SK-N-MC (cell line): ENCODE data around the gene ST6GALNAC5.

Source experiments
- DNase-seq: peaks from one replicate; pipeline ENCODE4 v3.0.0-alpha.2; 2011; ENCODE audit warnings: low read depth, low spot score
- H3K27ac ChIP-seq: fragments of 200-600 bp; sonication (generic); 2 replicates; pipeline ENCODE4 v1.5.1; 2016; ENCODE audit warnings: mixed run types
- H3K36me3 ChIP-seq: fragments of 200-600 bp; sonication (generic); 2 replicates; pipeline ENCODE4 v1.6.1; 2017; ENCODE audit warnings: antibody characterized with exemption, low read length, mixed read lengths; ENCODE audit not compliant: insufficient read depth
- H3K4me3 ChIP-seq: fragments of 200-600 bp; sonication (generic); 2 replicates; pipeline ENCODE4 v1.5.1; 2016
- H3K9ac ChIP-seq: fragments of 200-600 bp; sonication (generic); 2 replicates; pipeline ENCODE4 v1.8.0; 2017; ENCODE audit warnings: mixed run types, mixed read lengths; ENCODE audit not compliant: insufficient read length
- H3K9me3 ChIP-seq: fragments of 200-600 bp; sonication (generic); 2 replicates; pipeline ENCODE4 v1.6.1; 2017; ENCODE audit warnings: low read depth, mild to moderate bottlenecking, antibody characterized with exemption, low read length, moderate library complexity, mixed read lengths
- EZH2 ChIP-seq: fragments of 200-600 bp; sonication (generic); IDR thresholded peaks from one replicate; pipeline ENCODE4 v1.6.1; 2017; ENCODE audit warnings: antibody characterized with exemption
- FOXP2 ChIP-seq: optimal IDR thresholded peaks from 2 replicates; pipeline ENCODE3; 2011; ENCODE audit warnings: mild to moderate bottlenecking, moderate library complexity; ENCODE audit not compliant: insufficient read depth; ENCODE audit errors: extremely low read length, control extremely low read depth
- POLR2AphosphoS5 ChIP-seq: IDR thresholded peaks from 2 replicates; pipeline ENCODE4 v1.6.1; 2012; ENCODE audit warnings: mild to moderate bottlenecking, low read depth, low read length, borderline replicate concordance

ST6GALNAC5 gene

DNA sequence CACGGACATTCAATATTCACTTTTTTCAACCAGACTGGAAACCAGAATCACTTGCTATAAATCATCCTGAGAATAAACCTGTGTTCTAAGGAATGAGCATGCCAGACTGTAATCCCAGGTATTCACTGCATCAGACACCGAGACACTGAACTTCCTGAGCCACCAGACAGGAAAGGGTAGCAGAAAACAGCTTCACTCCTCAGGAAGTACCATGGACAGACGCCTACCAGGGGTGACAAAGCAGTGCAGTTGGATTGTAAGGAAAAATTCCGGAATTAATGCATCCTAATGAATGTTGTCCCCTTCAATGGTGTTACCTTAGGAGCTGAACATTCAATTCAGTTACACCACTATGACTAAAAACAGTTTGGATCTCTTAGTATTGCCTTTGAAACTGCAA lies 195.8 kb downstream of the ST6GALNAC5 start:
- Histone ChIP-seq H3K9ac (no peak overlapping the region), H3K36me3 (no peaks in the 10 kb centered on the region), H3K9me3 (no peaks in the 10 kb centered on the region), H3K27ac (no peak overlapping the region), H3K4me3 (no peak overlapping the region)
- DNase-seq: no peak
- TF ChIP-seq EZH2 (no peak), FOXP2 (no peak), POLR2AphosphoS5 (no peak)

GRCh38 chr1:77064246-77064645 lies 197.0 kb downstream of the ST6GALNAC5 start:
- no peaks in the 10 kb centered on the region for H3K9me3 ChIP-seq
- no peak for TF ChIP-seq EZH2
- TF ChIP-seq FOXP2: no peak
- TF ChIP-seq POLR2AphosphoS5: no peak
- no peak overlapping the region for H3K27ac ChIP-seq
- DNase-seq: no peak
- no peak overlapping the region for H3K9ac ChIP-seq
- no peaks in the 10 kb centered on the region for H3K36me3 ChIP-seq
- no peak overlapping the region for H3K4me3 ChIP-seq

- Histone ChIP-seq H3K4me3 (no peak overlapping the region), H3K9ac (no peak overlapping the region), H3K9me3 (no peaks in the 10 kb centered on the region), H3K36me3 (no peaks in the 10 kb centered on the region), H3K27ac (no peak overlapping the region)
- no peak for DNase-seq
- TF ChIP-seq FOXP2: no peak
- TF ChIP-seq EZH2: no peak
- no peak for TF ChIP-seq POLR2AphosphoS5
These were observed 198.5 kb downstream of the ST6GALNAC5 start for GRCh38 chr1:77065693-77066342.

- no peak overlapping the region for H3K4me3 ChIP-seq
- H3K27ac ChIP-seq: no peak overlapping the region
- DNase-seq: no peak
- H3K9ac ChIP-seq: no peak overlapping the region
- no peaks in the 10 kb centered on the region for H3K36me3 ChIP-seq
- no peak for TF ChIP-seq POLR2AphosphoS5
- no peak for TF ChIP-seq FOXP2
- H3K9me3 ChIP-seq: peaks cover 1% of the 10 kb centered on the region; the same call in 1 of the 2 replicates
These were observed 200.7 kb downstream of the ST6GALNAC5 start for GRCh38 chr1:77068013-77068412.

- Histone ChIP-seq H3K27ac (no peak overlapping the region), H3K4me3 (no peak overlapping the region), H3K9ac (no peak overlapping the region), H3K36me3 (no peaks in the 10 kb centered on the region), H3K9me3 (peaks cover 4% of the 10 kb centered on the region; the same call in 1 of the 2 replicates)
- no peak for TF ChIP-seq POLR2AphosphoS5
- TF ChIP-seq EZH2: no peak
- TF ChIP-seq FOXP2: no peak
- DNase-seq: no peak
These were observed 209.5 kb downstream of the ST6GALNAC5 start for GRCh38 chr1:77076759-77077158.

DNA sequence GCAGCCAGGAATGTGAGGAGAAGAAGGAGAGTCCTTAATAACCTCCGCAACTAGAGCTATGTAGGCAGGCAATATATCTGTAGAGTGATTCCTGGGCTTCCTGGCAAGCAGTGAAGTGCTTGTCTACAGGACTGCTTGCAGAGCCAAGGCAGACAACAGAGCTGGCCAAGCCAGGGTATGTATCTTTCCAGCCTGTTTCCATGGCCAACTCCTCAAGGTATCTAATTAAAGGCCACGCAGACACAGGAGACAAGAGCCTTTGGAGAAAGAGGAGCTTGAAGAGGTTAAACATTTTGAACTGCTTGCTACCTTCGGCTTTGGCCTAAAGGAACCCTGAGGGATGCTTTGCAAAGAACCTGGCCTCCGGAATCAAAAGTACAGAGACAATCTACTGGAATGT lies 214.6 kb downstream of the ST6GALNAC5 start:
- Histone ChIP-seq H3K36me3 (no peaks in the 10 kb centered on the region), H3K27ac (no peak overlapping the region), H3K9me3 (no peaks in the 10 kb centered on the region), H3K9ac (no peak overlapping the region), H3K4me3 (no peak overlapping the region)
- no peak for TF ChIP-seq POLR2AphosphoS5
- no peak for TF ChIP-seq EZH2
- TF ChIP-seq FOXP2: no peak
- no peak for DNase-seq

- no peak for DNase-seq
- Histone ChIP-seq H3K9ac (no peak overlapping the region), H3K36me3 (no peaks in the 10 kb centered on the region), H3K4me3 (no peak overlapping the region), H3K27ac (no peak overlapping the region), H3K9me3 (no peaks in the 10 kb centered on the region)
- no peak for TF ChIP-seq POLR2AphosphoS5
- TF ChIP-seq FOXP2: no peak
- TF ChIP-seq EZH2: no peak
These were observed 217.2 kb downstream of the ST6GALNAC5 start for GRCh38 chr1:77084457-77084856.

DNA sequence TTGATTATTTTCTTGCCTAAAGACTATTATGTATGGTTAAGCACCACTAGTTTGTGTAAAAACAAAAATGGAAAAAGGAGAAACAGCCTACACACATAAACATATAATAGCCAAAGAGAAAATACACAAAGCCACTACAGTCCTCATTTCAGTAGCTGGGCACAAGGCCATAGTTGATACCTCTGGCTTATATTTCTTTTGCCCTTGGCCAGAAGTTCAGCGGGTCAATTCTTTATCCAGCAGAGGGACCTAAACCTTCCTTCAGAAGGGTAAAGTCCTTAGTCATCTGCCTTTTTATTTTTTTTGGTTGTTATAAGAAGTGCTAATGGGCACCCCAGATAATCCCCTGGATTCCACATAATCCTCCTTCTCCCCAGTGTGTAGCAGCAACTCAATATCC lies 217.8 kb downstream of the ST6GALNAC5 start:
- Histone ChIP-seq H3K9me3 (no peaks in the 10 kb centered on the region), H3K36me3 (no peaks in the 10 kb centered on the region), H3K9ac (no peak overlapping the region), H3K4me3 (no peak overlapping the region), H3K27ac (no peak overlapping the region)
- TF ChIP-seq FOXP2: no peak
- no peak for TF ChIP-seq POLR2AphosphoS5
- TF ChIP-seq EZH2: no peak
- no peak for DNase-seq

GRCh38 chr1:77089756-77090155 lies 222.5 kb downstream of the ST6GALNAC5 start:
- no peaks in the 10 kb centered on the region for H3K9me3 ChIP-seq
- DNase-seq: no peak
- H3K36me3 ChIP-seq: no peaks in the 10 kb centered on the region
- no peak overlapping the region for H3K4me3 ChIP-seq
- H3K9ac ChIP-seq: no peak overlapping the region
- no peak overlapping the region for H3K27ac ChIP-seq
- TF ChIP-seq EZH2: no peak
- TF ChIP-seq POLR2AphosphoS5: no peak
- no peak for TF ChIP-seq FOXP2
